Uterus (tissue), 4 donors: ENCODE measurements around the gene CASP2. TPM values are rescaled to one million over a fixed set of nuclear protein-coding genes. Genes with fewer than 3 reads are reported as not detected.

ENCODE experiments used
- DNase-seq, 2 donors: peaks; one replicate each; pipeline ENCODE4 v3.0.0-alpha.2; 2019 to 2020
- H3K27ac ChIP-seq, 2 donors: fragments of 200-600 bp; sonication (generic); 1 replicate in 1 of 2; 2 replicates in 1 of 2; pipeline ENCODE4 v1.5.1; 2016 to 2018
- H3K27me3 ChIP-seq, 2 donors: fragments of 200-600 bp; sonication (generic); one replicate each; pipeline ENCODE4 v1.5.1; 2018 to 2019; ENCODE audit warnings: control low read depth in 1 of 2
- H3K36me3 ChIP-seq, 2 donors: fragments of 200-600 bp; sonication (generic); one replicate each; pipeline ENCODE4 v1.5.1; 2019; ENCODE audit warnings: control low read depth in 1 of 2
- H3K4me1 ChIP-seq, 2 donors: fragments of 200-600 bp; sonication (generic); one replicate each; pipeline ENCODE4 v1.5.1; 2018 to 2019; ENCODE audit warnings: control low read depth in 1 of 2
- H3K4me3 ChIP-seq, 2 donors: fragments of 200-600 bp; sonication (generic); 1 replicate in 1 of 2; 2 replicates in 1 of 2; pipeline ENCODE4 v1.5.1; 2018 to 2019; ENCODE audit warnings: mild to moderate bottlenecking in 1 of 2
- H3K9me3 ChIP-seq, 2 donors: fragments of 200-600 bp; sonication (generic); one replicate each; pipeline ENCODE4 v1.5.1; 2019; ENCODE audit warnings: control low read depth in 1 of 2
- POLR2A ChIP-seq, 2 donors: fragments of 450-650 bp; IDR thresholded peaks; one replicate each; pipeline ENCODE4 v1.6.1; 2016; ENCODE audit warnings: antibody characterized with exemption in 2 of 2, mild to moderate bottlenecking in 1 of 2, moderate library complexity in 1 of 2
- intact Hi-C: fragments of 100-400 bp; cut with DNase I; formaldehyde crosslinking; loops from one replicate; pipeline ENCODE4 v1.15.1; 2023; ENCODE audit warnings: low total_unique reads
- total RNA-seq, 4 donors: library from RNA; depleted of rRNA in 3 of 4; stranded (reverse); fragments of >200 nt in 3 of 4; gene quantifications; one replicate each; pipeline versions ENCODE4 v1.1.0 to v1.2.4, GENCODE V29; 2014 to 2023
- TF ChIP-seq, protein P1 (sequence below), 4 experiments: fragments of 200-600 bp in 2 of 4; fragments of 450-650 bp in 2 of 4; sonication (generic) in 2 of 4; IDR thresholded peaks; one replicate each; pipeline ENCODE4 v1.5.1; 2016 to 2019; ENCODE audit warnings: antibody characterized with exemption in 4 of 4, mild to moderate bottlenecking in 2 of 4, moderate library complexity in 1 of 4
- donor health status: DM: yes; HTN: yes; CAD: no.

The CASP2 gene
- 10 to 100 TPM in 3 of 4 donors, 1 to 10 TPM in 1; 4.1 to 32.2 (median 24.5) TPM for total RNA-seq

DNA sequence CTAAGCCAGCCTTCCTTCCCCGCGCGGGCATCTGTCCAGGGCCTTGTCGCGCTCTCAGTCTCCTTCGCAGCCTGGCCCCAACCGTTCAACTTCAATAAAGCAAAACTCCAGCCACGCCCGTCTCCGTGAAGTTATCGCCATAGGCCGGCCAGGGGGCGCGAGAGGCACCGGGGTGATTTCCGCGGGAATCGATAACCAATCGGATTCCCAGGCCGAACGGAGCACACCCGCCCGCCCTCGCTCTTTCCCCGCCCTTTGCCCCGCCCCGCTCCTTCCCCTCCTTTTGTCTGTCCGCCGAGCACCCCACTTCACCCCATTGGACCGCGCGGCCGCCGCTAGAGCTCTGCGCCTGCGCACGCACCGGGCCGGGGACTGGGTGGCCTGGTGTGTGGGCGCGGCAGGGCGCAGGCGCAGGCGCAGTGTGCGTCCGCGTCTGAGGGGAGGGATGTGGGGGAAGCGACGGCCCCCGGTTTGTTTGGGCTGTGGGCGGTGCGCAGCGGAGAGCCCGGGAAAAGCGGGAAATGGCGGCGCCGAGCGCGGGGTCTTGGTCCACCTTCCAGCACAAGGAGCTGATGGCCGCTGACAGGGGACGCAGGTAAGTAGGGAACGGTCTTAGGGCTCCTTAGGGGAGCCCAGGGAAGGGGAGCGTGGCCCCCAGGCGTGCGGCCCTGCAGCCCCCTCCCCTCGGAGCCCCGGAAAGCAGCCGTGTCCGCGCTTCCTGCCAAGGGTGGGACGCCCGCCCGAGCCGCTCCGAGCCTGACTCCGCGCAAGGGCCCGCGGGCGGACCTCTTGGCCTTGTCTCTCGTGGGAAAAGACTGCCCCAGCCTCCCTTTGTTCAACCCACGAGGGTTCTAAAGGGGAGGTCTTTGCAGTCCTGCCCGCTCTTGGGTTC, at the start of gene CASP2:
Gene CASP2 (plus strand): TSS at position 417 of the 892 bp plus-strand sequence. CDS start 105 bp downstream, at position 522.
- intact Hi-C loops: no loop called here

DNA sequence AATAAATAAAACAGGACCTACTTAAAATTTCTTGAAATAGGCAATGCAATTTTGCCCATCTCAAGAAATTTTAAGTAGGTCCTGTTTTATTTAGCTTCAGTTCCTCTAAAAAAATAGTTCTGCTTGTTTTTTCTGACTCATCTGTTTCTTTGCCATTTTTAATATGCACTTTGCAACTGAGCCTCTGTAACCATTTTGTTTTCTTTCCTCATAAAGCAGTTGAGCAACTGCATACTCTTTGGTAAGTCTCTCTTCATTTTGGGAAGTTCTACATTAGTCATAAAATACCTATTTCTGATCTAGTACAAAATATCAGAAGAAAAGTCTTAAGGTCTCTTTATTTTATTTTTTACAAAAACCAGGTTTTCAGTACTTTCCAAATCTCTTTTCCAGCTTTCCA, 48.3 kb upstream of the CASP2 start:
- Histone ChIP-seq H3K27ac (no peak overlapping the region), H3K9me3 (no peaks in the 10 kb centered on the region), H3K4me3 (no peak overlapping the region), H3K4me1 (no peaks in the 10 kb centered on the region), H3K36me3 (no peaks in the 10 kb centered on the region), H3K27me3 (no peaks in the 10 kb centered on the region)
- DNase-seq: no peak
- TF ChIP-seq, protein P1, sequence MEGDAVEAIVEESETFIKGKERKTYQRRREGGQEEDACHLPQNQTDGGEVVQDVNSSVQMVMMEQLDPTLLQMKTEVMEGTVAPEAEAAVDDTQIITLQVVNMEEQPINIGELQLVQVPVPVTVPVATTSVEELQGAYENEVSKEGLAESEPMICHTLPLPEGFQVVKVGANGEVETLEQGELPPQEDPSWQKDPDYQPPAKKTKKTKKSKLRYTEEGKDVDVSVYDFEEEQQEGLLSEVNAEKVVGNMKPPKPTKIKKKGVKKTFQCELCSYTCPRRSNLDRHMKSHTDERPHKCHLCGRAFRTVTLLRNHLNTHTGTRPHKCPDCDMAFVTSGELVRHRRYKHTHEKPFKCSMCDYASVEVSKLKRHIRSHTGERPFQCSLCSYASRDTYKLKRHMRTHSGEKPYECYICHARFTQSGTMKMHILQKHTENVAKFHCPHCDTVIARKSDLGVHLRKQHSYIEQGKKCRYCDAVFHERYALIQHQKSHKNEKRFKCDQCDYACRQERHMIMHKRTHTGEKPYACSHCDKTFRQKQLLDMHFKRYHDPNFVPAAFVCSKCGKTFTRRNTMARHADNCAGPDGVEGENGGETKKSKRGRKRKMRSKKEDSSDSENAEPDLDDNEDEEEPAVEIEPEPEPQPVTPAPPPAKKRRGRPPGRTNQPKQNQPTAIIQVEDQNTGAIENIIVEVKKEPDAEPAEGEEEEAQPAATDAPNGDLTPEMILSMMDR (IDR thresholded peaks at IDR 0.05): no peak
- TF ChIP-seq POLR2A (IDR thresholded peaks at IDR 0.05): no peak
- intact Hi-C loops: loop anchor here (5.0 kb wide), 1 partner anchor 177 kb away; no protein-coding TSS in a partner anchor

More for the DNA sequence above, at the start of gene CASP2:
- peak; percentile 97 to 98 for DNase-seq
- H3K36me3 ChIP-seq: no peaks in the 10 kb centered on the region
- TF ChIP-seq, protein P1 (IDR thresholded peaks at IDR 0.05): peak; percentile 19 to 49 (median 26)
- peak; percentile 47 to 79 for TF ChIP-seq POLR2A (IDR thresholded peaks at IDR 0.05)
- peak within 1 kb of the TSS; percentile 79 to 85 for H3K4me3 ChIP-seq
- H3K27ac ChIP-seq: peak within 1 kb of the TSS; percentile 85 to 88
- H3K9me3 ChIP-seq: no peaks in the 10 kb centered on the region
- H3K4me1 ChIP-seq: peaks cover 6 to 8% of the 10 kb centered on the region in 2 donors
- H3K27me3 ChIP-seq: no peaks in the 10 kb centered on the region

DNA sequence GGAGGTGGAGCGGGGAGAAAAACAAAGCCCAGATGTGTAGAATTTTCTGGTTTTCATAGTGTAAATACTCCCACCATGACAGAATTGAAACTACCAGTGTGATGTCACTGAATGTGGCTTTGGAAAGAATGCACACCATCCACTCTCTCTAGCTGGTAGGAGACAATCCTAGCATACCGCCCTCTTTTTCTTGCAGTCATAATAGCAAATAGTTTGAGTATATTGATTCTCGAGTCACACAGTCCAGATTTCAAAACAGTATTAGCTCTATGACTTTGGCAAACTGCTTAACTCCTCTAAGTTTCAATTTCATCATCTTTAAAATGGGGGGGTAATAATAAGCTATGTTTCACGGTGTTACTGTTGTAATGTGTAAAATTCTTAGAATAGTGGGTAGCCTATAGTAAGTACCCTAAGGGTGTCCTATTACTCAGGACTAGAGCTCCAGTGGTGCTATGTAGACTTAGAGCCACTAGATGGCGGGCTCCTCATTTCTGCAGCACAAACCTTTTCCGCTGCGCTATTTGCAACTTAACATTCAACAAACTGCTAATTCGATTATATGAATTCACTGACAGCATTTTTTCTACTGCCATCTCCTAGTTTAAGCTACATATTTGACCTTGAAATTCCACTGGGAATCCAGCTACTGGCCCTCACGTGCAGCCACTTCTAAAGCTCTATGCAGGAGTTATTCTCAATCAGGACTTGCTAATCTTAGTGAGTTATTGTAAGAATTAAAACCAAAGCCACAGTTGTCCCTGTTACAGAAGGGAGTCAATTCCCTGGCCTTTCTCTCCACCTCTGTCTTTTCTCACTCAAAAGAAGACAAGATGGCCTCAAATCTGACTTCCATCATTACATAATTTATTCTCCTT, 47.6 kb upstream of the CASP2 start:
- H3K27ac ChIP-seq: no peak overlapping the region
- no peak overlapping the region for H3K4me3 ChIP-seq
- no peaks in the 10 kb centered on the region for H3K27me3 ChIP-seq
- intact Hi-C loops: no loop called here
- peak; percentile 58 to 74 for DNase-seq
- no peaks in the 10 kb centered on the region for H3K4me1 ChIP-seq
- no peaks in the 10 kb centered on the region for H3K36me3 ChIP-seq
- H3K9me3 ChIP-seq: no peaks in the 10 kb centered on the region
- TF ChIP-seq, protein P1 (IDR thresholded peaks at IDR 0.05): peak; percentile 86 to 94 (median 91)
- no peak for TF ChIP-seq POLR2A (IDR thresholded peaks at IDR 0.05)

DNA sequence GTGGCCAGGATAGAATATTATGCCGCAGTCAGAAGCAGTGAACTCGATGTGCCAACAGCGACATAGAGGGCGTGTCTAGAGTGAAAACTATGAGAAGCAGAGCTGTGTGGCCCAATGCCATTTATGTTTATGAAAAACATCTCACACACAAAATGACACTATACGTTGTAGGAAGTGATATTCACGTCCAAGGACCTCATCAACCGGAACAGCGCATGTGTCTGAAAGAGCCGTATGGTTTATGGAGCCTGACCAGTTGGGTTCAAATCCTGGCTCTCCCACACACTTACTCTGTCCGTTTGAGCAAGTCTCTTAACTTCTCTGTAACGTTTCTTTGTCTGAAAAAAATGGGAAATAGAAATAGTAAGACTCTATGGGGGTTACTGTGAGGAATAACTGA, 45.8 kb upstream of the CASP2 start:
- H3K27me3 ChIP-seq: no peaks in the 10 kb centered on the region
- TF ChIP-seq POLR2A (IDR thresholded peaks at IDR 0.05): no peak
- DNase-seq: no peak
- intact Hi-C loops: no loop called here
- no peaks in the 10 kb centered on the region for H3K4me1 ChIP-seq
- no peak overlapping the region for H3K4me3 ChIP-seq
- no peak overlapping the region for H3K27ac ChIP-seq
- no peaks in the 10 kb centered on the region for H3K36me3 ChIP-seq
- H3K9me3 ChIP-seq: no peaks in the 10 kb centered on the region

DNA sequence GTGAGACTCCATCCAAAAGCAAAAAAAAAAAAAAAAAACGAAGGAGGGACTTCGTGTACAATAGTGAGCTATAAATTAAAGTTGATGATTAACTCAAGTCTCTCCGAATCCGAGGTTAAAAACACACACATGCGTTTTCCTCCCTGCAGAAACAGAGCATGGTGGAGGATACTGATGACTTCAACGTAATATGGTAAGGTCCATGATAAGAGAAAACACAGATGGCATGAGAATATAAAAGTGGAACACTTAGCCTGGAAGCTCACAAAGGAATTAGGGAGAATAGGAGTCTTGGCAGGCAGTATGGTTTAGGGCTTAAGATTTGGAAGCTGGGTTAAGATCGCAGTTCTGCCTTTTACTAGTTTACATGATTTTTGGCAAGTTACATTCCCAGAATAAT, 45.0 kb upstream of the CASP2 start:
- DNase-seq: no peak
- Histone ChIP-seq H3K36me3 (no peaks in the 10 kb centered on the region), H3K9me3 (no peaks in the 10 kb centered on the region), H3K4me3 (no peak overlapping the region), H3K27me3 (no peaks in the 10 kb centered on the region), H3K4me1 (no peaks in the 10 kb centered on the region), H3K27ac (no peak overlapping the region)
- intact Hi-C loops: no loop called here
- no peak for TF ChIP-seq POLR2A (IDR thresholded peaks at IDR 0.05)
